Islet of Langerhans (tissue), 1 donor: ENCODE measurements around the gene ZKSCAN8.

Experiments used
- FAIRE-seq: peaks from one replicate; lab custom pipeline; 2011; peaks lifted over from hg19 to GRCh38; lab: Jason Lieb, UNC

The ZKSCAN8 gene

GRCh38 chr6:28139860-28140543 is 1.7 kb upstream of the ZKSCAN8 start:
- FAIRE-seq: no peak

GRCh38 chr6:28140616-28141015 is 1.1 kb upstream of the ZKSCAN8 start:
- no peak for FAIRE-seq

DNA sequence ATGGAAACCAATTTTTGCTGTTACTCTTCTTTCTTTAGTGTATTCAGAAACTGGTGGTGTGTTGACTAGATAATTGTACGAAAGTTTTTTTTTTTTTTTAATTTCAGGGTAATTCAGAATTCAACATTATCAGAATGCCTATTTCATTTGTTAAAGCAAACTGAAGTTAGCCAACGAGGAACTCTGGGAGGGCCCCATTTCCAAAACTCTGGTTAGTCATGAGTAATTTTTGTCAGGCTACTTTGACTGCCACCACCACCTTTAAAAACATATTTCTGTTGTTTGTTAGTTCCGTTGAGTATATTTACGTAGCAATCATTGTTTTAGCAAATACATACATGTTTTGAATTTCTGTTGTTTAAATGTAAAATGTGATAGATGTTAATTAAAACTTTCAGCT is 763 bp downstream of the ZKSCAN8 start:
- FAIRE-seq: no peak

- FAIRE-seq: no peak
Measured at GRCh38 chr6:28145231-28145630, 3.5 kb downstream of the ZKSCAN8 start.

GRCh38 chr6:28152531-28152930 is 10.8 kb downstream of the ZKSCAN8 start:
- FAIRE-seq: no peak

- FAIRE-seq: no peak
Measured at GRCh38 chr6:28153546-28153945, 11.9 kb downstream of the ZKSCAN8 start.

DNA sequence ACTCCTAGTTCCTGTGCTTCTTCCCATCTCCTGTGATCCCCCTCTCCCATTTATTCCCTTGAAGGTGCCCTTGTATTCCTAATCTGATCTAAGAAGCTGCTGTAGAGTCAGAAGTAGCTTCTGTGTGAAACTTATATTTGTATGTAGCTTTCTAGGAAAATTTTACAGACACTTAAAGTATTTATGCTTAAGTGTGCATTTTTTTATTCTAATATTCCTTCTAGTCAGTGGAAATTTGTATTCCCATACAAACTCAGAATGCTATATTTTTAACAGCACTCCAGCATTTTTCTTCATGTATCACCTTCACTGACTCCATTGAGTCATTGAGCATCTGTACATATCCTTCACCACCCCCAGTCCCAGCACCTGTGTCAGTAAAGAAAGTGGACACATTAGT is 12.7 kb downstream of the ZKSCAN8 start:
- no peak for FAIRE-seq

DNA sequence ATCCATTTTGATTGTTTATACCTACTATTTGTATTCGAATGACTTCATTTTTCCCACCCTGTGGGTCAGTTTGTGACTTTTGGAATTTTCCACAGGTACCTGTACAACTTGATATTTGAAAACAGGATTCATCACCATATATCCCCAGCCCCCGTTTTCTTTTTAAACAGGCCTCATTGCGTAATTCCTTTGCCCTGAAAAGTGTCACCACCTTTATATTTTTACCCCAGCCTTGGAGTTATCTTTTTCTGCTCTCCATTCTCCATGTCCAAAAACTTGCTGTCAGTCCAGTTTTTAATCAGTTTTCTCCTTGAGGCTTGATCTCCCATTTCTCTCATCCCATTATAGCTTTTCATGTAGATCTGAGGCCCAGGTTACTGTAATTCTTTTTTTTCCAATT is 16.6 kb downstream of the ZKSCAN8 start:
- FAIRE-seq: no peak

DNA sequence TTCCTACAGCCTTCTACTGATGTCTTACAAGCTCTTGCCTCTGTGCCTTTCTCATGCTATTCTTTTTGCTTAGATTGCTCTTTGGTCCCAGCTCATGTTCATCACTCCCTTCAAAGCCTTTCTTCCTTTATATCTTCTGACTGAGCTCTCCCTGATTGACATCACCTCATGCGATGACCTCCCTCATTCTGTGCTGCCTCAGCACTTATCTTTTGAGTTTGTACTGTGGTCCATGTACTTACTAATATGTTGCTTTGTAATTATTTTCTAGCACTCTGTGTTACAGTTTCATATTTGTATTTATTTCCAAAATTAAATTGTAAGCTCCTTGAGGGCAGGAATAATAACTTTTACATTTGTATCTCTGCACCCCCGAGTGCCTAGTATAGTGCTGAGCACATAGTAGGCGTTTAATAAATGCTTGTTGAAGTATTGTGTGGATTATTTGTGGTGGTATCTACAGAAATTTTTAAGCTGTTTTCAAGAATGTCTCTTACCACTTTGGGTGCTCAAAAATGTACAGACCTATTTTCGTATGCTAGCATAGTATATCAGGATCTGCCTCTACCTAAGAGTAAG is 17.4 kb downstream of the ZKSCAN8 start:
- FAIRE-seq: no peak

GRCh38 chr6:28160233-28160632 is 18.6 kb downstream of the ZKSCAN8 start:
- no peak for FAIRE-seq

DNA sequence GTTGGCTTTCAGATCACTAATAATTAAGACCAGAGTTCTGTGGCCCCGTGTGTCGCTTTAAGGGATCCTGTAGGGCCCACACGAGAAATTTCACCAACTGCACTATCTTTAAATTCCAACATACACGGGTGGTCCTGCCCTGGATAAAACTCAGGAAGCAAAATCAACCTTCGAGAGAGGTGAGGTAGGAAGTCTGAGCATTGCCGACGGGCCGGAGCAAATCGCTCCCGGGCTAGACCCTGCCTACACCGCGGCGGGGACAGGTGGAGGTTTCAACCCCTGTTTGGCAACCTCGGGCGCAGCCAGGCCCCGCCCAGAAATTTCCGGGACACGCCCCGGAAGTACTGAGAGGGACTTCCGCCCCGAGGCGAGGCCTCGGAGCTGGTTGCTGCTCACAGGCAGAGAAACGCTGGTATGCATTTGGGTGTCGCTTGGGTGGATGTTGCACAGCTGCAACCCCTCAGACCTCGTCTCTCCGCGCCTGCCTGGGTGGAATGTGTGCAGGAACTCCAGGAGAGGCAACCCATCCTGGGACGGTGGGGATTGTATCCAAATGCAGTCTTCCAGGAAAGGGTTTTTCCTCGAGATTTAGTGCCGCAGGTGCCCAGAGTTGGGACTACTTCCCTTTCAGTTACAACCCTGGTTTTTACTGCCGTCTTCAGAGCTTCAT is 19.9 kb downstream of the ZKSCAN8 start:
- FAIRE-seq: no peak

DNA sequence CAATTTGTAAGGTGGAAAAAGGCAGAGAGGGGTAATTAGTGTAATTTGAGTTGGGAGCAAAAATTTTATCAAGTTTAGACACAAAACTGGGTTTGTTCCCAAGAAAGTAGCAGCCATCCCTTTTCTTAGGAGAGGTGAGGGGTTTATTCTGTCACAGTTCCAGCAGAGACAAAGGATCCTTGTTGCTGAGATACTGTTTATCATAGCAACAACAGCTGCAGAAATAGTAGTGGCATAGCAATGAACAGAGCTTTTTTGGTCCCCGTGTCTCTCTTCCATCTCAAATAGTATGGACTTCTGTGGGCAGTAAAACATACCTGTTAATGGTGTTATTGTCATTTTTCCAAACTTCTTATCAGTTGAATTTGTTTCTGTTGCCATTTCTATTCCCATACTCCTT is 23.9 kb downstream of the ZKSCAN8 start:
- no peak for FAIRE-seq

DNA sequence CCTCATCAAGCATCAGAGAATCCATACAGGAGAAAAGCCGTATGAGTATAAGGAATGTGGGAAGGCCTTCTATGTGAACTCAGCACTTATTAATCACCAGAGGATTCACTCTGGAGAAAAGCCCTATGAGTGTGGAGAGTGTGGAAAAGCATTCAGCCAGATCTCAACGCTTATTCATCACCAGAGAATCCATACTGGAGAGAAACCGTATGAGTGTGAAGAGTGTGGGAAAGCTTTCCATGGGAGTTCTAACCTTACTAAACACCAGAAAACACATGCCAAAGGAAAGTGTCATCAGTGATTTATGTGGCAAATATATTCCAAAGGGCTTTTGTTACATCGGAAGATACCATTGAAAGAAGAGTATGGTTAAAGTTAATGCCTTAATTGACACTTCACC is 25.4 kb downstream of the ZKSCAN8 start:
- no peak for FAIRE-seq

DNA sequence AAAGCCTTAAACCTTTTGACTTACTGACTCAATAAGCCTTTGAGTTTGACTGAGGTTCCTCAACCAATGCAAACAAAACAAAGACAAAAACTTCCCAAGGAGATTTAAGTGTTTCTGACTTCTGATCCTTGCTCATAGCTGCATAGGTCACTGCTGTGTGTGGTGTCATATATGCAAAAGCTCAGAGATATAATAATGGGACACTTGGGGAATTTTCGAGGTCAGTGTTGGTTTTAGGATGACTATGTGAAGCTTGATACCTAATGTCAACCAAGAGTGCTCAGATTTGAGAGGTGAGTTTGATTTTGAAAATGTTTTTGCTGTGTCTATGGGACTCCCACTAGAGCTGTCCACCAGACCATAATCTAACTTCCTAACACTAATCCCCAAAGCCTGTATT is 26.2 kb downstream of the ZKSCAN8 start:
- no peak for FAIRE-seq

GRCh38 chr6:28171271-28171670 is 29.6 kb downstream of the ZKSCAN8 start:
- no peak for FAIRE-seq

DNA sequence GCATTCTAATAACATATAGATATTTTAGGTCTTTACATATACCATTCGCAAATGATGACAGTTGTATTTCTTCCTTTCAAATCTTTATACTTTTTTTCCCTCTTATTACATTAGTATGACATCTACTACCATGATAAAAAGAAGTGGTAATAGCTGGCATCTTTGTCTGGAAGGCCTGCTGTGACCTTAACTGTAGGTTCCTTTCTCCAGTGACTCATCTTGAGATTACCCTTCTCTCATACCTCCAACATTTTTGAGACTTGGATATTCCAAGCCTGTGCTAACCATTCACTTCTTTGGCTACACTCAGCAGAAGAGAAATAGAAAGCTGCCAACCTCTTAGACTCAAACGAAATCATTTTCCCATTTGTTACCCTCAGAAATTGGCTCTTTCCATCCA is 30.3 kb downstream of the ZKSCAN8 start:
- no peak for FAIRE-seq

DNA sequence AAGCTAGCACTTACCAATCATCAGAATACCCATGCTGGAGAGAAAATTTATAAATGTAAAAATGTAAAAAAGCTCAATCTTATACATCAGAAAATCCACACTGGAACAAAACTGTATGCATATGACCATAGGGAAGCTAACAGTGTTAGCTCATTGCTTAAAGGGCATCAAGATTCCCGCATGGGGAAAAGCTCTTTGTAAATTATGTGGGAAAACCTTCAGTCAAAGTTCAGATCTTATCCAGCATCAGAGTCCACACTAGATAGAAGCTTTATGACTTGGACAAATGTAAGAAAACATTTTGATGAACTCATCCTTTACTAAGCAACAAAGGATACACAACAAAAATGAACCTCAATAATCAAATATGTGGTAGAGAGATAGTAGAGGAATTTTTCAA is 34.7 kb downstream of the ZKSCAN8 start:
- no peak for FAIRE-seq

DNA sequence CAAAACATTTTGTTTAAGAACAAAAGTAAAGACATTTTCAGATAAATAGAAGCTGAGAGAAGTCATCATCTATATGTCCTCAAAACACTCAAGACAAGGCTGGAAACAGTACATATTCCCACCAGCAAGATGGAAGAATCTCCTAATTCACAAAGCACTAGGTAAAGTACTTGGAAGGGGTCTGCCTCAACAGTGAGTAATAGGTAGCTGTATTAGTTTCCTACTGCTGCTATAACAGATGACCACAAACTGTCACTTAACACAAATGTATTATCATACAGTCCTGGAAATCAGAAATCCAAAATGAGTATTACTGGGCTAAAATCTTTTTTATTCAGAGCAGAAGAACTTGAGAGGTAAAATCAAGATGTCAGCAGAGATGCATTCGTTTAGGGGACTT is 40.6 kb downstream of the ZKSCAN8 start:
- no peak for FAIRE-seq

DNA sequence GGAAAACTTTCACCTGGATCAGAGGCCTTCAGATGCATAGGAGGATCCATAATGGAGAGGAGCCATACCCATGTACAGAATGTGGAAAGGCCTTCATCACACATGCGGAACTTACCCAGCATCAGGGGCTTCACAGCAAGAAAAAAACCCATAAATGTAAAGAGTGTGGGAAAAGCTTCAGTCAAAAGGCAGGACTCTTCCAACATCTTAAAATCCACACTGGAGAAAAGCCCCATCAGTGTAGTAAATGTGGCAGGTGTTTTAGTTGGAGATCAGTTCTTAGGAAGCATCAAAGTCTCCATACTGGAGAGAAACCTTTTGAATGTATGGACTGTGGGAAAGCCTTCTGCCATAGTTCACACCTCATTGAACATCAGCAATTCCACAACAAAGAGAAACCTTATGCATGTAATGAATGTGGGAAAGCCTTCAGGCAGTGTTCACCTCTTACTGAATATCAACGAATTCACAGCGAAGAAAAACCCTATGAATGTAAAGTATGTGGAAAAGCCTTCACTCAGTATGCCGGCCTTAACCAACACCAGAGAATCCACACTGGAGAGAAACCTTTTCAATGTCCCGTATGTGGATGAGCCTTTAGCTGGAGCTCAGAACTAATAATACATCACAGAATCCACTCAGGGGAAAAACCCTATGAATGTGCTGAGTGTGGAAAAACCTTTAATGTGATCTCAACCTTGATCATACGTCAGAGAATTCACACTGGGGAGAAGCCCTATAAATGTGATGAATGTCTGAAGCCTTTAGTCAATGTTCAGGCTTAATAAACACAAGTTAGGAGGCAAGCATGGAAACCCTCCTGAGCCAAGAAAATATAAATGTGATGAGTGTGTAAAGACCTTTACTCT is 46.7 kb downstream of the ZKSCAN8 start:
- FAIRE-seq: no peak

GRCh38 chr6:28200020-28200419 is 58.3 kb downstream of the ZKSCAN8 start:
- no peak for FAIRE-seq

DNA sequence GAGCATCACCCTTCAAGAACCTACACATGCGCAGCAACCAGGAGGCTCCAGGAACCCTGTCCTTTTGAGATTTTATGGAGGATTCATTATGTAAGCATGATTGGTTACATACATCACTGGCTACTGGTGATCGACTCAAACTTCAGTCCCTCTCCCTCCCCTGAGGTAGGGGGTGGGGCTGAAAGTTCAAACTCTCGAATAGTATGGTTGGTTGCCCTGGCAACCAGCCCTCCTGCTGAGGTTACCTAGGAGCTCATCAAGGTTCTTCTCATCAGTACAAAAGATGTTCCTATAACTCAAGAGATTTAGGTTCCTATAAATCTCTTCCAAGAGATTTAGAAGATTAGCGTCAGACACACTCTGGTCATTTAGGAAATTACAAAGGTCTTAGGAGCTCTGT is 61.5 kb downstream of the ZKSCAN8 start:
- FAIRE-seq: no peak

- FAIRE-seq: no peak
Measured at GRCh38 chr6:28205879-28206278, 64.2 kb downstream of the ZKSCAN8 start.

- FAIRE-seq: no peak
Measured at GRCh38 chr6:28206527-28206926, 64.8 kb downstream of the ZKSCAN8 start.
